Measurements from ENCODE around the gene NAA11.

DNA sequence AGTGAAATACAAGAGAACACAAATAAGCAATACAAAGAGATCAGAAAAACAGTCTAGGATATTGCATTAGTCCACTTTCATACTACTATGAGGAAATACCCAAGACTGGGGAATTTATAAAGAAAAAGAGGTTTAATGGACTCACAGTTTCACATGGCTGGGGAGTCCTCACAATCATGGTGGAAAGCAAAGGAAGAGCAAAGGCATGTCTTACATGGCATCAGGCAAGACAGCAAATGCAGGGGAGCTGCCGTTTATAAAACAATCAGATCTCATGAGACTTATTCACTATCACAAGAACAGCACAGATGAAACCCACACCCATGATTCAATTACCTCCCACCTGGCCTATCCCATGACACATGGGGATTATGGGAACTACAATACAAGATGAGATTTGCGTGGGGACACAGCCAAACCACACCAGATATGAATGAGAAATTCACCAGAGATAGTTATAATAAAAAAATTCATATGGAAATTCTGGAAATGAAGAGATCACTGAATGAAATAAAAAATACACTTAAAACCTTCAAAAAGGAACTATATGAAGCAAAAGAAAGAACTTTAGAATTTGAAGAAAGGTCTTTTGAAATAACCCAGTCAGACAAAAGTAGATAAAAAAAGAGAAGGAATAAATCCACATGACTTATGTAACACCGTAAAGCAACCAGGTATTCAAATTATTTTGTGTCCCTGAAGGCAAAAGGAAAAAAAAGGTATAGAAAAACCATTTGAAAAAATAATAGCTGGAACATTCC is 16.2 kb upstream of the NAA11 start:
- no peak for TF ChIP-seq POLR2AphosphoS5 (IDR thresholded peaks at IDR 0.05)
- TF ChIP-seq, protein P1, sequence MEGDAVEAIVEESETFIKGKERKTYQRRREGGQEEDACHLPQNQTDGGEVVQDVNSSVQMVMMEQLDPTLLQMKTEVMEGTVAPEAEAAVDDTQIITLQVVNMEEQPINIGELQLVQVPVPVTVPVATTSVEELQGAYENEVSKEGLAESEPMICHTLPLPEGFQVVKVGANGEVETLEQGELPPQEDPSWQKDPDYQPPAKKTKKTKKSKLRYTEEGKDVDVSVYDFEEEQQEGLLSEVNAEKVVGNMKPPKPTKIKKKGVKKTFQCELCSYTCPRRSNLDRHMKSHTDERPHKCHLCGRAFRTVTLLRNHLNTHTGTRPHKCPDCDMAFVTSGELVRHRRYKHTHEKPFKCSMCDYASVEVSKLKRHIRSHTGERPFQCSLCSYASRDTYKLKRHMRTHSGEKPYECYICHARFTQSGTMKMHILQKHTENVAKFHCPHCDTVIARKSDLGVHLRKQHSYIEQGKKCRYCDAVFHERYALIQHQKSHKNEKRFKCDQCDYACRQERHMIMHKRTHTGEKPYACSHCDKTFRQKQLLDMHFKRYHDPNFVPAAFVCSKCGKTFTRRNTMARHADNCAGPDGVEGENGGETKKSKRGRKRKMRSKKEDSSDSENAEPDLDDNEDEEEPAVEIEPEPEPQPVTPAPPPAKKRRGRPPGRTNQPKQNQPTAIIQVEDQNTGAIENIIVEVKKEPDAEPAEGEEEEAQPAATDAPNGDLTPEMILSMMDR (IDR thresholded peaks at IDR 0.05), result no peak
- TF ChIP-seq POLR2A (IDR thresholded peaks at IDR 0.05), result no peak
- no peak for TF ChIP-seq EP300 (IDR thresholded peaks at IDR 0.05)

All from sigmoid colon (tissue), 4 donors.